Suprapubic skin (tissue), 3 donors: ENCODE results near the gene HES1.

Source experiments
- POLR2A ChIP-seq, 2 donors: fragments of 450-650 bp; IDR thresholded peaks; one replicate each; pipeline ENCODE4 v1.6.1; 2017; ENCODE audit warnings: antibody characterized with exemption in 2 of 2, mild to moderate bottlenecking in 2 of 2, moderate library complexity in 2 of 2
- TF ChIP-seq, protein P1 (sequence below), 2 donors: fragments of 200-600 bp in 1 of 2; fragments of 450-650 bp in 1 of 2; sonication (generic) in 1 of 2; IDR thresholded peaks; one replicate each; pipeline ENCODE4 v1.5.1; 2016 to 2019; ENCODE audit warnings: antibody characterized with exemption in 2 of 2, mild to moderate bottlenecking in 1 of 2, moderate library complexity in 1 of 2

DNA sequence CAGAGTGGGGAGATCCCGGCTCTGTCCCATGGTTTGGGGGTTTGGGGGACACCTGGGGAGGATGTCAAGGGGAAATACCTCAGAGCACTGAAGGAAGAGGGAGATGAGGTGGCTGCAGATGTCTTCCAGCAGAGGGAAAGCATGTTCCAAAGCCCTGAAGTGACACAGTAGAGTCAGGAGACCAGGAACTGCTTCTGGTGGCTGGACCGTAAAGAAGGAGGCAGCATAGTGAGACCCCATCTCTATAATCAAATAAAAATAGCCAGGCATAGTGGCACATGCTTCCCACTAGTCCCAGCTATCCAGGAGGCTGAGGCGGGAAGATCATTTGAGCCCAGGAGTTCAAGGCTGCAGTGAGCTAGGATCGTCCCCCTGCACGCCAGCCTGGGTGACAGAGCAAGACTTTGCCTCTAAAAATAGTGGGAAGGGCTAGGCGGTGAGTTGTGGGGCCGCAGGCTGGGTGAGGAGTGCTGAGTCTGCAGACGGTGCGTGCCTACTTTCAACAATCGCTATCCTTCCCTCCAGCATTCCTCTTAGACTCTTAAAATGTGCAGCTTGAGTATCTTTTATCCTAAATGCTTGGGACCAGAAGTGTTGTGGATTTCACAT is 26.2 kb downstream of the HES1 start:
- no peak for TF ChIP-seq POLR2A (IDR thresholded peaks at IDR 0.05)
- TF ChIP-seq, protein P1, sequence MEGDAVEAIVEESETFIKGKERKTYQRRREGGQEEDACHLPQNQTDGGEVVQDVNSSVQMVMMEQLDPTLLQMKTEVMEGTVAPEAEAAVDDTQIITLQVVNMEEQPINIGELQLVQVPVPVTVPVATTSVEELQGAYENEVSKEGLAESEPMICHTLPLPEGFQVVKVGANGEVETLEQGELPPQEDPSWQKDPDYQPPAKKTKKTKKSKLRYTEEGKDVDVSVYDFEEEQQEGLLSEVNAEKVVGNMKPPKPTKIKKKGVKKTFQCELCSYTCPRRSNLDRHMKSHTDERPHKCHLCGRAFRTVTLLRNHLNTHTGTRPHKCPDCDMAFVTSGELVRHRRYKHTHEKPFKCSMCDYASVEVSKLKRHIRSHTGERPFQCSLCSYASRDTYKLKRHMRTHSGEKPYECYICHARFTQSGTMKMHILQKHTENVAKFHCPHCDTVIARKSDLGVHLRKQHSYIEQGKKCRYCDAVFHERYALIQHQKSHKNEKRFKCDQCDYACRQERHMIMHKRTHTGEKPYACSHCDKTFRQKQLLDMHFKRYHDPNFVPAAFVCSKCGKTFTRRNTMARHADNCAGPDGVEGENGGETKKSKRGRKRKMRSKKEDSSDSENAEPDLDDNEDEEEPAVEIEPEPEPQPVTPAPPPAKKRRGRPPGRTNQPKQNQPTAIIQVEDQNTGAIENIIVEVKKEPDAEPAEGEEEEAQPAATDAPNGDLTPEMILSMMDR (IDR thresholded peaks at IDR 0.05): no peak
